ENCODE results near the gene ARL6. TPM values are rescaled to one million over a fixed set of nuclear protein-coding genes. Genes with fewer than 3 reads are reported as not detected.

The ARL6 gene
- total RNA-seq, 1 donor from 2014 or later = 10.1 TPM

GRCh38 chr3:97738761-97739160 lies 25.8 kb upstream of the ARL6 start:
- H3K4me1 ChIP-seq = no peaks in the 10 kb centered on the region
- no peak overlapping the region for H3K27ac ChIP-seq
- H3K27me3 ChIP-seq = no peaks in the 10 kb centered on the region
- intact Hi-C loops (cut with DNase I) = no loop called here
- no peak for ATAC-seq
- H3K9me3 ChIP-seq = no peaks in the 10 kb centered on the region
- no peak for DNase-seq
- TF ChIP-seq CTCF (IDR thresholded peaks at IDR 0.05) = no peak
- no peak overlapping the region for H3K4me3 ChIP-seq
- no peaks in the 10 kb centered on the region for H3K36me3 ChIP-seq

DNA sequence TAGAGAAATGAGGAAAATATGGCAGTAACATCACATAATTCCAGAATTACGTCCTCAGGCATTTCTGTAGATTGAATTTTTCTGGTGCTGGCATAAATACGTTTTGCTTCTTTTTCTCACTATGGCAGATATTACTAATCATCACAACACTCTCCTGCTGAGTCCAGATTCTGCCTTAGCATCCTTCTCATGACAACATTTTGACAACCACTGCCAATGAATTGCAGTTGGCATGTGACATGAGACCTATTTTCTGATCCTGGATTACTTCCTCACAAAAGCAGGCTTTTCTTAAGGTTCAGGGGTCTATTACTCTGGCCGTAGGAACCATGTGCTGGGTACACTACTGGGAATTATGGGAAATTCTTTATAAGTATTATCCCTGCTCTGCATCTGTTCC lies 22.5 kb upstream of the ARL6 start:
- Histone ChIP-seq H3K36me3 (no peaks in the 10 kb centered on the region), H3K27me3 (no peaks in the 10 kb centered on the region), H3K27ac (no peak overlapping the region), H3K4me1 (no peaks in the 10 kb centered on the region), H3K9me3 (no peaks in the 10 kb centered on the region), H3K4me3 (no peak overlapping the region)
- intact Hi-C loops (cut with DNase I) = no loop called here
- TF ChIP-seq CTCF (IDR thresholded peaks at IDR 0.05) = no peak
- DNase-seq (no peak), ATAC-seq (no peak)

DNA sequence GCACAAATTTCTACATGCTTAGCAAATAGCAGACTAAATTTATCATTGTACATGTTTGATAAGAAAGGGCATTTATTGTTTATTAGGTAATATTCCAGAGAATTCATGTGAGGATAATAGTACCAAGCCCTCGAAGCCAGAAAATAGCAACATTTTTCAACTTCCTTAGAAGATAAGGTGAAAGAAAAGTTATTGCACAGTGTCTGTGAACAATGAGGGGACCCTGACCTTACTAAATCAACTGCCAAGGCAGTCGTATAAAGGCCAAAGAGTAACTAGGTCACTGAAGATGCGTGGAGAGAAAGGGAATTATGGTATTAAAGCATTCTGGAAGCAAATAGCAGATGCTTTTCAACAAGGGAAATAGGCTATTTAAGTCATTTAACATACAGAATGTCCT lies 20.3 kb upstream of the ARL6 start:
- no peak overlapping the region for H3K27ac ChIP-seq
- ATAC-seq (no peak), DNase-seq (no peak)
- no peak for TF ChIP-seq CTCF (IDR thresholded peaks at IDR 0.05)
- intact Hi-C loops (cut with DNase I) = no loop called here
- no peaks in the 10 kb centered on the region for H3K4me1 ChIP-seq
- H3K9me3 ChIP-seq = no peaks in the 10 kb centered on the region
- no peaks in the 10 kb centered on the region for H3K36me3 ChIP-seq
- H3K4me3 ChIP-seq = no peak overlapping the region
- no peaks in the 10 kb centered on the region for H3K27me3 ChIP-seq

- H3K9me3 ChIP-seq = no peaks in the 10 kb centered on the region
- ATAC-seq (no peak), DNase-seq (no peak)
- H3K27ac ChIP-seq = peak overlapping the region; percentile 78
- no peaks in the 10 kb centered on the region for H3K27me3 ChIP-seq
- H3K4me1 ChIP-seq = peaks cover 4% of the 10 kb centered on the region
- peak overlapping the region; percentile 86 for H3K4me3 ChIP-seq
- intact Hi-C loops (cut with DNase I) = no loop called here
- no peaks in the 10 kb centered on the region for H3K36me3 ChIP-seq
- TF ChIP-seq CTCF (IDR thresholded peaks at IDR 0.05) = no peak
Observed at GRCh38 chr3:97763586-97764406, 762 bp upstream of the ARL6 start.

GRCh38 chr3:97765336-97765735 lies 778 bp downstream of the ARL6 start:
- no peak for ATAC-seq
- Histone ChIP-seq H3K27ac (no peak overlapping the region), H3K27me3 (no peaks in the 10 kb centered on the region), H3K36me3 (peaks cover 7% of the 10 kb centered on the region), H3K9me3 (no peaks in the 10 kb centered on the region), H3K4me1 (peaks cover 4% of the 10 kb centered on the region), H3K4me3 (peak overlapping the region; percentile 86)
- intact Hi-C loops (cut with DNase I) = no loop called here
- no peak for TF ChIP-seq CTCF (IDR thresholded peaks at IDR 0.05)
- no peak for DNase-seq

Measured in upper lobe of right lung (tissue), 1 donor.